NB4 (cell line): ENCODE results near the gene BARHL2.

Source experiments
- POLR2A ChIP-seq: IDR thresholded peaks from 2 replicates; pipeline ENCODE4 v1.6.1; 2011; ENCODE audit warnings: mild to moderate bottlenecking; ENCODE audit not compliant: insufficient read length; ENCODE audit errors: extremely low read depth
- TF ChIP-seq, protein P1 (sequence below): IDR thresholded peaks from one replicate; pipeline ENCODE4 v1.5.1; 2012; ENCODE audit warnings: low read depth, low read length

DNA sequence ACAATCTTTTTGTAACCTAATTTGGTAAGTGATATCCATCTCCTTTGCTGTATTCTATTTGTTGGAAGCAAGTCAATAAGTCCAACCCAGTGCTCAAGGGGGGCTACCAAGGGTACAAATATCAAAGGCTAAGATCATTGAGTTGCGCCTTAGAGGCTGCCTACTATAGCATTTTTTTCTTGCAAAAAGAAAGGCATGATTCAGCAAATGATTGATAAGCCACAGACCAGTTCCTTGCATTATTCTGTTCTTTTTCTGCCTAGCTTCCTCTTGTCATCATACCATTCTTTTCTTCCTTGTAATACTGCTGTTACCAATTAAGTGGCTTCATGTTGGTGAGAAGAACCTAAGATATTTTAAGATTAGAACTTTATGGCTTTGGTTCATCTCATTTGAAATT is 29.8 kb upstream of the BARHL2 start:
- TF ChIP-seq POLR2A = no peak
- TF ChIP-seq, protein P1, sequence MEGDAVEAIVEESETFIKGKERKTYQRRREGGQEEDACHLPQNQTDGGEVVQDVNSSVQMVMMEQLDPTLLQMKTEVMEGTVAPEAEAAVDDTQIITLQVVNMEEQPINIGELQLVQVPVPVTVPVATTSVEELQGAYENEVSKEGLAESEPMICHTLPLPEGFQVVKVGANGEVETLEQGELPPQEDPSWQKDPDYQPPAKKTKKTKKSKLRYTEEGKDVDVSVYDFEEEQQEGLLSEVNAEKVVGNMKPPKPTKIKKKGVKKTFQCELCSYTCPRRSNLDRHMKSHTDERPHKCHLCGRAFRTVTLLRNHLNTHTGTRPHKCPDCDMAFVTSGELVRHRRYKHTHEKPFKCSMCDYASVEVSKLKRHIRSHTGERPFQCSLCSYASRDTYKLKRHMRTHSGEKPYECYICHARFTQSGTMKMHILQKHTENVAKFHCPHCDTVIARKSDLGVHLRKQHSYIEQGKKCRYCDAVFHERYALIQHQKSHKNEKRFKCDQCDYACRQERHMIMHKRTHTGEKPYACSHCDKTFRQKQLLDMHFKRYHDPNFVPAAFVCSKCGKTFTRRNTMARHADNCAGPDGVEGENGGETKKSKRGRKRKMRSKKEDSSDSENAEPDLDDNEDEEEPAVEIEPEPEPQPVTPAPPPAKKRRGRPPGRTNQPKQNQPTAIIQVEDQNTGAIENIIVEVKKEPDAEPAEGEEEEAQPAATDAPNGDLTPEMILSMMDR = no peak
